HuH-7.5 (cell line): ENCODE results near the gene ENO3.

Experiments
- DNase-seq: peaks from one replicate; pipeline ENCODE4 v3.0.0; 2011; ENCODE audit warnings: low spot score

ENO3 gene

DNA sequence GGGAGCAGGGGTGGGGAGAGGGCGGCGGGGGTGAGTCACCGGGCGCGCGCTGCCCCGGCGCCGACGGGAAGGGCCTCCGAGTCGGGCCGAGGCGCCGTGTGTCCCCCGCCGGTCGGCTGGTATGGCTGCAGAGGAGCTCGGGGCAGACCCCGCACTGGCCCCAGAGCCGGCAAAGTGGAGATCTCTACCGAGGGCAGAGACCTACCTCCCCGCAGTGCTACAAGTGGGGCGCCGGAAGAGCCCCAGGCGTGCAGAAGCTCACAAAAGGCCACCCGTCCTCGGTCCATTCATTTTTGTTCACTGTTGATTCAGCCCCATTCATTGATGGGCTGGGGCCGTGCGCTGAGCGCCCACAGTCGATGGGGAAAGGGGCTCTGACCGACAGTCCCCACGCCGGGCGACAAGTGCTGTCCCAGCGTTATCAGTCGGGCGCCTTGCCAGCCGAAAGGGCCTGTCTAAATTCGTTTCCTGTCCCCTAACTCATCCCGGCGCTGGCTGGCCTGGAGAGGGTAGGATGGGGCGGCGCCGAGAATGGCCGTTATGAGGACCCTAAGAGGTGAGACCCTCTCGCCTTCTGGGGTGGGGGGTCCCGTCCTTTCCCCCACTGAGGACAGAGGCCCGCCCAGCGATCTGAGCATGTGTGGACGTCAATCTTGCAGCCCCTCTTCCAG, 709 bp upstream of the ENO3 start:
- no peak for DNase-seq

DNA sequence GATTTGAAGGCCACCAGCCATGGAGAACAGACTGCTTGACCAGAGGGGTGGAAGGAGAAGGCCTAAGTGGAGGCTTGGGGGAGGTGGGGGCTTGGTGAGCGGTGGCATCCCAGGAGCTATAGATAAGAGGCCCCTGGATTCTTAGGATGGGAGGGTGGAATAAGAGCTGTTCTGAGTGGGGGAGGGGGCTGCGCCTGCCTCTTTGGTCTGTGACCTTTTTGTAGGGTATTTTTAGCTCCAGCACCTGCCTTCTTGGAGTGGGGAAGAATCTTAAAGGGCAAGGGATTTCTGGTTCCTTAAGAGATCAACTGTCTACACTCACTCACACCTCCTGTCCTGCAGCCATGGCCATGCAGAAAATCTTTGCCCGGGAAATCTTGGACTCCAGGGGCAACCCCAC, 567 bp downstream of the ENO3 start:
- DNase-seq: no peak

DNA sequence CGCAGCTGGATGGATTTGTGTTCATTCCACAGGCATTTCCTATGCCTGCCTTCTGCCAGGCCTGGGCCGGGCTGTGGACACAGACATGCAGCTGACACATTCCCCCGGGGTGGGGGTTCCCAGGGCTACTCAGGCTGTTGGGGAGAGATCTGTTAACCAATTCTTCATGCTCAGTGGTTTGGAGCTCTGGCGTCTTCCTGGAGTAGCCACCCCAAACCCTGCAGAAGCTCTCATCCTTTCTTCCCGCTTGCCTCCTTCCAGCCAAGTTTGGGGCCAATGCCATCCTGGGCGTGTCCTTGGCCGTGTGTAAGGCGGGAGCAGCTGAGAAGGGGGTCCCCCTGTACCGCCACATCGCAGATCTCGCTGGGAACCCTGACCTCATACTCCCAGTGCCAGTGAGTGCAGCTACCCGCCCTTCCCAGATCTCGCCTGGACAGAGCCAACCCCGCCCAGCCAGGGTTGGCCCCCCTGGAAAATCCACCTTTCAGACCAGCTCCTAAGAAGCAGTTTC, 2.6 kb downstream of the ENO3 start:
- DNase-seq: no peak

DNA sequence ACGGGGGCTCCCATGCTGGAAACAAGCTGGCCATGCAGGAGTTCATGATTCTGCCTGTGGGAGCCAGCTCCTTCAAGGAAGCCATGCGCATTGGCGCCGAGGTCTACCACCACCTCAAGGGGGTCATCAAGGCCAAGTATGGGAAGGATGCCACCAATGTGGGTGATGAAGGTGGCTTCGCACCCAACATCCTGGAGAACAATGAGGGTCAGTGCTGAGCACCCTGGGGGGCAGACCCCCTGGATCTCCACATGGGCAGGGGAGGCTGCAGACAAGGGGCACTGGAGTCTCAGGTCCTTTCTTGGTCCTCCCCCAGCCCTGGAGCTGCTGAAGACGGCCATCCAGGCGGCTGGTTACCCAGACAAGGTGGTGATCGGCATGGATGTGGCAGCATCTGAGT, 4.2 kb downstream of the ENO3 start:
- no peak for DNase-seq

DNA sequence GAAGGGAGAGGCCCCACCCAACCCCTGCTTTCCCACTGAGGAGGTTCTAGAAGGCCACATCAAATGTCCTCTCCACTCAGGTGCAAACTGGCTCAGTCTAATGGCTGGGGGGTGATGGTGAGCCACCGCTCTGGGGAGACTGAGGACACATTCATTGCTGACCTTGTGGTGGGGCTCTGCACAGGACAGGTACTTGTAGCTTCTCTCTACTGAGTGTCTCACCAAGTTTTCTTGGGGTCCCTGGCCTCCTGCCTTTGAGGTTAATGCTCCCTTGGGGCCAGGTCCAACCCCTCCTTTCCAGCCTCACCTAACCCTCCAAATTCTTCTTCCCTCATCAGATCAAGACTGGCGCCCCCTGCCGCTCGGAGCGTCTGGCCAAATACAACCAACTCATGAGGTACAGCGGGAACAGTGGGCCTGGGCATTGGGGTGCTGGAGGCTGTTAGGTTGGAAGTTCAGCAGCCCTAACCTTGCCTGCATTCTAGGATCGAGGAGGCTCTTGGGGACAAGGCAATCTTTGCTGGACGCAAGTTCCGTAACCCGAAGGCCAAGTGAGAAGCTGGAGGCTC, 5.7 kb downstream of the ENO3 start:
- no peak for DNase-seq

DNA sequence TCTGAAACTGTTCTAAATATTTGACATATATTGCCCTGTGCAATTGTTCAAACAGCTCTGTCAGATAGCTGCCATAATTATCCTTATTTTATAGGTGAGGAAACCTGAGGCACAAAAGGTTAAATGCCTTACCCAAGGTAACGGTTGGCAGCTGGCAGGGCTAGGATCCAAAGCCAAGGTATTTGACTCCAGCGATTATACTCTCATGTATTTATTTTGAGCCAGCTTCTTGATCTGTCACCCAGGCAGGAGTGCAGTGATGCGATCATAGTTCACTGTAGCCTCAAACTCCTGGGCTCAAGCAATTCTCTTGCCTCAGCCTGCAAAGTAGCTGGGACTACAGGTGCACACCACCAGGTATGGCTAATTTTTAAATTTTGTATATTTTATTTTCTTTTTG, 7.2 kb downstream of the ENO3 start:
- no peak for DNase-seq

DNA sequence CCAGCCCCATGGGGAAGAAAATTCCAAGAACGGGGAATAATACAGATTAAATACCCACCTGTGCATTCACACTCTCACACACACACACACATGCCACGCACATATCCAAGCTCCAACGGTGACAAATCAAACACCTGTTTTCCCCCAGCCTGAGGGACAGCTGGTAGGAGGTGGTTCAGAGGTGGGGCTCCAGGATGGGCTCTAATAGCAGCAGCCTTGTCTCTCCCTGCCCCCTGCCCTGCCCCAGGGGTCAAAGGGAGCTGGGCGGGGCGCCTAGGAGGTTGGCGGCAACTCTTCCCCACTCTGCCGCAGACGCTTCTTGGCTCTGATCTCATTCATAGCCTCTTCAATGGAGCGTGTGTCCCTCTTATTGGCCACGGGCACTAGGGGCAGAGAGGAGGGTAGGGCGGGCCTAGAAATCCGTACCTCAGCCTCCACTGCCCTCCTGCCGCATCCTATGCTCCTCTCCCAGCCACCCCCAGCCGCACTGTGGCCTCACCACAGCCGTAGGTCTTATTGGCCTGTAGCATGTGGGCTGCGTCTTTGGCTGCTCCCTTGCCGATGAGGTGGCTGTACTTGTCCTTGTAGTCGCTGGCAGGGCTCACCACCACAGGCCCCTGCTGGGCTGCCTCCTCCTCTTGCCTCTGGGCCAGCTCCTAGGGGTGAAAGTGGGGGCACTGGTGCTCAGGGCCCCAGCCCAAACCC, 8.5 kb downstream of the ENO3 start:
- DNase-seq: no peak

DNA sequence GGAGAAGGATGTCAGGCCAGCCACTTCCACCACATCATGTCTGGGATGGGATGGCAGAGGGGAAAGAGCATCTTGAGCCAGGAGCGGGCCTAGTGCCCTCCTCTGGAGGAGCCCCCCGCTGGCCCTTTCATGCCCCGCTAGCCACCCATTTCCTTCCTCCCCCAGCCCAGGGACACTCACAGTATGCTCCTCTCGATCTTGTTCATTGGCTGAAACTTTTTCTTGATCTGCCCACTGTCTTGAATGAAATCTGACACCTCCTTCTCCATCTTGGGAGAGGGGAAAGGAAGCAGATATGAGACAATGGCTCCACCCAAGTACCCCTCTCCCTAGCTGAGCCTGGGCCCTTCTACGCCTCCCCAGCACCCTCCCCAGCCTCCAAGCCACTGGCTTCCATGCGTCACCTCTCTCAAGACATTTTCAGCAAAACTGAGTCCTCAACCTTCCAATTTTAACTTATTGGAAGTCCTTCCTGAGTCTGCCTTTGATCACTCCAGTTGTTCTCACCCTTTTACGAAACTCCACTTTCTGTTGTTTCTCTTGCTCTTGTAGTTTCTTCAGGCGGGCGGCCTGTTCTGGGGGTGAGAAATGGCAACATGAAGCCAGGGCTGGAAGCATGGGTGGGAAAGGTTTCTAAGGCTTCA, 9.5 kb downstream of the ENO3 start:
- no peak for DNase-seq

DNA sequence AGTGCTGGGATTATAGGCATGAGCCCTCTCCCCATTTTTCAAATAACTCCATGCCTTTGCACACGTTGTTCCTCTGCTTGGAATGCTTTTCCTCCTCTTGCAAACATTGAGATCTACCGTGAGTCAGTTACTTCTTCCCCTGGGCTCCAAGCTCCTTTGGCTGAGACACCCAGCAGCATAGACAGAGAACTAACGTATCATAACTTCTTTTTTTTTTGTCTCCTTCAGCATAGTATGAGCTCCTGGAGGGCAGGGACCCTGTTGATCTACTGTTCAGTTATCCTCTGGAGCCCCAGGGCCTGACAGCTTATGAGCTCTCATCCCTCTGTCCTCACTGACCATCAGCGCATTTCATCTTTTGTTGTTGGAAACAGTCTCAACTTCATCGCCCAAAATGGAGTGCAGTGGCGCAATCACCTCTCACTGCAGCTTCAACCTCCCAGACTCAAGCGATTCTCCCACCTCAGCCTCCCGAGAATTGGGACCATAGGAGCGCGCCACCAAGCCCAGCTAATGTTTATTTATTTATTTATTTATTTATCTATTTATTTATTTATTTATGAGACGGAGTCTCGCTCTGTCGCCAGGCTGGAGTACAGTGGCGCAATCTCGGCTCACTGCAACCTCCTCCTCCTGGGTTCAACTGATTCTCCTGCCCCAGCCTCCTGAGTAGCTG, 14.5 kb downstream of the ENO3 start:
- DNase-seq: no peak

DNA sequence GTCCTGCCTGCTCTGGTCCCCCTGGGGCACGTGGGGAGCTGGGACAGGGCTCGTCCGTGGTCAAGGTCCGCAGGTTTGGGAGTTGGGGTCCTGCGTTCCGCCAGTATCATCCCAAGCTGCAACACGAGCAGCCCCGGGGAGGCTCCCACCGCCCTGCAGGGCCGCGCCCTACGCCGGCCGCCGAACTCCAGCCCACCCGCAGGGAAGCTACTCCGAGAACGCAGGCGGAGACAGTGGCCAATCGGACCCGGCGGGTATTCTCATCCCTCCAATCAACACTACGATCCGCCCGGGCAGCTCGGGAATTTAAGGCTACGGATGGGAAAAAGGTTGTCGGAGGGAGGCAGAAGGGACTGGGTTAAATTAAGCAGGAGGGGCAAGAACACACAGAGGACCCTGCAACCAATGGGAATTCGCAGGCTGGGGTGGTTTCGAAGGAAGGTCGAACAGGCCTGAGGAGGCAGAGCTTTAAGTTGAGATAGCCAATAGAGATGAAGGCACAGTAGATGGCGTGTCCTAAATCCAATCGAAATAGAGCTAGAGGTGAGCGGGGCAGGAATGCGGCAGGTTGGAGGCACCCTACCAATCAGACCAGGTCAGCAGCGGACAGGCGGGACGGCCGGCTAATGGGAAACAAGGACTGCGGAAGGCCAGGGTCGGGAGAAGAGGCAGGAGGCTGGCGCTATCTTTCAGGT, 16.1 kb downstream of the ENO3 start:
- peak; percentile 96 for DNase-seq

DNA sequence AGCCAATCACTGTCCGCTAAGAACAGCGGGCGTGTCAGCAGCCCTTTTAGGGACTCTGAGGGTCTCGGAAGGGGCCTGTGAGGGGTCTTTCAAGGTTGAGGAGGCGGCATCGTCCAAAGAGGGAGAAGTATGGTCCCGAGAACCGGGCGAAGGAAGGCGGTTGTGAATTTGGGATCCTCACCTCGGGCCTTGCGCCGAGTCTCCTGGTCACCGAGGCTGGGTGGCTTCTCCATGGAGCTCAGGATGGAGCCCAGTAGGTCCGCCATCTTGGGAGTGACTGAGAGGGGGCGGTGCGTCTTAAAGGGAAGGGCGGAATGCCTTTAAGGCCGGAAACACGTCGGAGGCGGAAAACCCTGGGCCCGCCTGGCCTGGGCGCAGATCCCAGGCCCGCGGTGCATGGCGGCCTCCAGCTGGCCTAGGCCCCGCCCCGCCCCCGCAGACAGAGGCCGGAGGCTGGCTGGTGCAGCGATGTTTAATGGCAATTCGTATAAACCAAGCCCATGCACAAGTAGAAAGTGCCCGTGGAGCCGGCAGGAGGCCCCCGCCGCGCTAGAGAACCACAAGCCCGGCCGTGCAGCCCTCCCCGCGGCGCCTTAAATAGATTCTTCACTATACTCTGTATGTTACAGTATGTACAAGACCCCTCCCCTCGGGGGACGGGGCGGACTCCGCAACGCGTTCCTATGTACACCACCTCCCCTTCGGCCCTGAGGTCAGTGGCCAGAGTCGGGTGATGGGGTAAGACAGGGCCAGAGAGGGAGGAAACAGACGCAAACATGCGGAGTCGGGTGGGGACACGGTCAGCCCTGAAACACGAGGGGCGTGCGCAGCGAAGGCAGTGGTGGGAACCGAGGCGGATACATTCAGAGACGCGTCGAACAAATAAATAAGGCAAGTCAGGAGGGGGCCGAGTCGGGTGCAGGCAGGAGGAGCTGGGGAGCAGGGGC, 16.9 kb downstream of the ENO3 start, which contains the start of gene SPAG7:
Gene SPAG7, minus strand, starts transcription at position 279 of the 947 bp plus-strand sequence. Its CDS starts 13 bp downstream, at position 266.
- DNase-seq: peak; percentile 62

DNA sequence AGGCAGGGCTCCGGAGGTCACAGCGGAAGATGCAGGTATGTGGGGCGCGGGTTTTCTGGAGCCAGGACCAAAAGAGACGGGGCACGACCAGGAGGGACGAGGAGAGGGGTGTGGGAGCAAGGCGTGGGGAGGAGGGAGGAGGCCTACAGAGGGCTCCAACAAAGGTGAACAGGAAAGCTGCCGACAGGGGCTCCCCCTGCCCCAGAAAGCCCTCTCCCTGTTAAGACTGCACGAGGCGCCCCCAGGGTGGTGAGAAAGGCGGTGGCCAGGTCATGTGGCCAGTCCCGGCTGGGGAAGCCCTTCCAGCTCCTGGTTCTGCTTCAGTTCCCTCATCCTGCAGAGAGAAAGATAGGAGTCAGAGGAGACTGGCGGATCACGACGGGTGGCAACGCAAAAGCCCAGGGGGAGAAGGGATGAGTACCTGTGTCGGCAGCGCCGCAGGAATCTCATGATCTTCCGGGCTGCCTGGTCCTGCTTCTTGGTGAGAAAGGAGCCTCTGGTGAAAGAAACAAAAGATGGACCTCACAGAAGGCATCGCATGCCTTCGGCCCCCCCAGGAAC, 17.6 kb downstream of the ENO3 start:
- no peak for DNase-seq

DNA sequence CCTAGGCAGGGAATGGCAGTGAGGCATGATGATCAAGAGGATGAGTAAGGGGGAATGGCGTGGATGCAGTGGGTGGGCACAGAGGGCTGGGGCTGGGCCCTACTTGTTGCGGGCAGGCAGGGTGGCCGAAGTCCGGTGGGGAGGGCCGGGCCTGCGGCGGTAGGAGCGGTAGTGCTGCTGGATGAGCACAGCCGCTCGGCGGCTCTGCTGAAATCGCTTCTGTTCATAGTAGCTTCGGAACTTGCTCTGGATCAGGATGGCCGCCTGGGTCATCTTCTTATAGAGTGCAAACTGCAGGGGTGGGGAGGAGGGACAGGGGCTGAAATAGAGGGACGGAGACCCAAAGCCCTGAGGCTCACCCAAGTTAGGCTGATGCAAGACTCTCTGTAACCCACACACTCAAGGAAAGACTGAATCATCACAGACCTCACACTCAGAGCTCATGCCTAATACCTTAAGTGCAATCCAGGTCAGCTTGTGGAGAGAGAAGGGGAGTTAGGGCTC, 18.2 kb downstream of the ENO3 start:
- no peak for DNase-seq

DNA sequence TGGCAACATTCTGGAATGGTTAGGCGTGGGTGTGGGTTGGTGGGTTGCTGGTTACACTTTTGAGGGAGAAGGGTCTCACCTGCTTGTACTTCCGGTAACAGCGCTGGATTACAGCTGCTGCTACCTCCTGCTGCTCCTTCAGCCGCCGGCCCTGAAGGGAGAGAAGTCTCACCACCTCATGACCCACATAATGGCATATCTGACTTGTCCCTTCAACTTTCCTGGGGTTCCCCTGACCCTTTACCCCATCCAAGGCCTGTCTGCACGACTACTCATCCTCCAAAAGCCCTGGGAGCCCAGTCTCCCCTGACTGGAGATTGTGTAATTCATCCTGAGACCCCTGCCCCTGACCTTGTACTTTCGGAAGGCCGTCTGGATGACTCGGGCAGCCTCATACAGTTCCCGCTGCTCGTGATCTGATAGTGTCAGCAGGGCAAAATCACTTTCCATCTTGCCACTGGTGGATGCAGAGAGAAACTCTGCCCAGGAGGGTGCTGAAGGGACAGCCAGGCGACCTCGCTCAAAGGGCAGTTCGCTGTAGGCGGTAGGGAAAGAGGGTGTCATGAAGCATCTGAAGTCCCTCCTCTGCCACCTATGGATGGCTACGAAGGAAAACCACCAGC, 18.7 kb downstream of the ENO3 start:
- no peak for DNase-seq

DNA sequence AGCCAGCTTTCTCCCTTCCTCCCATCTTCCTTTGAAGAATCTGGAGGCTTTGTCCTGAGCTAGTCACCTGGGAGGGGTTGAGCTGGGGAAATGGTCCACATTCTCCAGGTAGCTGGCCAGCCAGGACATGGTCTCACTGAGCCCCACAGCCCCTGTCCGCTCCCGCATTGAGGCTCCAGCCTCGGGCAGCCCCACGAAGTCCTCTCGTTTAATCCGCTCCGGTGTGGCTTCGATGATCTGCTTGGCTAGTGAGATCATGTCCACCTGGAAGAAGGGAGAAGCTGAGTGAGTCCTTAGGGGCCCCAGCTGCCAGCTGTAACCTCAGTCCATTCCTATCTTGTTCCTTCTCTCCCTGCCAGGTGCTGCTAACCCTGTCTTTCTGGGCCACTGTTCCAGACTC, 19.4 kb downstream of the ENO3 start:
- no peak for DNase-seq

DNA sequence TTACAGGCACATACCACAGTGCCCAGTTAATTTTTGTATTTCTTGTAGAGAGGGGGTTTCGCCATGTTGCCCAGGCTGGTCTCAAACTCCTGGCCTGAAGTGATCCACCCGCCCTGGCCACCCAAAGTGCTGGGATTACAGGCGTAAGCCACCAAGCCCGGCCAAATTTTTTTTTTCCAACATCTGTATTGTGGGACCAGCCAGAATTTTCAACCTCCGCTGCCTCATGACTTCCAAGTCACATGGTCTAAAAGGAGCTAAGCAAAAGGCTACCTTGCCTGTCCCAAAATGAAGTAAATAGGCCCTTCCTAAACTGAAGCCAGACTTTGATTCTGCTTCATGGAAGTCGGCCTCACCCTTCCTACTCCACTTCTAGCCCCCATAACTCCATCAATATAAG, 20.9 kb downstream of the ENO3 start:
- DNase-seq: no peak

DNA sequence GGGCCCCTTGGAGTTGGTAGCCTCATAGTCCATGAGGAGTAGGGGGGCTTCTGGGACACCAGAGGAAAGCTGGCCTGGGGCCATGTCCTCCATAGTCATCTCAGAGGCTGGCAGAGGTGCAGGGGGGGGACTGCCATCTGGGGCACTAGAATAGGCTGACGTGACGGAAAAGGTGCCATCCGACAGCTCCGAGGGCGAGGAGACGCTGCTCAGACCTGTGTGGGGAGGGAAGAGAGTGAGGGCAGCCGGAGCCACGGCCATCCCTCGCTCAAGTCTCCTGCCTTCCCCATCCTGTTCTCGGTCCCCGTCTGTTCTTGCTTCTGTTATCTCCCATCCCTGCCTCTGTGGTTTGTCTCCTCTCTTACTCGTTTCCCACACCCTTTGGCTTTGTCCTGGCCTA, 21.4 kb downstream of the ENO3 start:
- DNase-seq: no peak

DNA sequence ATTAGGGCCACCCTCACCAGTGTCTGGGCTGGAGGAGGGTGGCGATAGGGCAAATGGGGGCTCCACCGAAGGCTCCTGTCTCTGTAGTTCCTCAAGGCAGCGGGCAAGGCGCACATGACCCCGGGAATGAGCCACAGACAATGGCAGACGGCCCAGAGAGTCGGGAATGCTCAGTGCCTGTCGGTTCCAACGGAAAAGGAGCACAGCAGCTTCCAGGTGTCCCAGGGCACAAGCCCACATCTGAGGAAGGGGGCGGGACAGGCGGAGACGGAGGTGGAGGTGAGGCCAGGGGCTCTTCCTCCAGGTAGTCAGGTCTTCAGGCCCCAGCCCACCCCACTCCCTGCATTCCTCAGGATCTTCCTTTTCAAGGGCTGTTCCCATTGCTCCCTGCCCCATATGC, 21.8 kb downstream of the ENO3 start:
- DNase-seq: no peak
